Measurements from ENCODE around the gene KIAA1217.
"Not testable (repeated sequence)": the region's sequence is repeated elsewhere in the genome, so short reads cannot be mapped to it uniquely, and the experiment has no call there.

The KIAA1217 gene

GRCh38 chr10:24339387-24339786, 130.4 kb downstream of the KIAA1217 start:
- no peak for DNase-seq (ENCODE audit: low read depth in 1 of 2, low spot score in 1 of 2)

- DNase-seq (ENCODE audit: low read depth in 1 of 2, low spot score in 1 of 2) = no peak
Observed at GRCh38 chr10:24340446-24340845, 131.5 kb downstream of the KIAA1217 start.

GRCh38 chr10:24340883-24341282, 131.9 kb downstream of the KIAA1217 start:
- DNase-seq (ENCODE audit: low read depth in 1 of 2, low spot score in 1 of 2) = no peak

GRCh38 chr10:24341371-24341770, 132.4 kb downstream of the KIAA1217 start:
- DNase-seq (ENCODE audit: low read depth in 1 of 2, low spot score in 1 of 2) = no peak

- no peak for DNase-seq (ENCODE audit: low read depth in 1 of 2, low spot score in 1 of 2)
Observed at GRCh38 chr10:24341897-24342296, 133.0 kb downstream of the KIAA1217 start.

GRCh38 chr10:24343686-24344085, 134.7 kb downstream of the KIAA1217 start:
- no peak for DNase-seq (ENCODE audit: low read depth in 1 of 2, low spot score in 1 of 2)

GRCh38 chr10:24344279-24344678, 135.3 kb downstream of the KIAA1217 start:
- DNase-seq (ENCODE audit: low read depth in 1 of 2, low spot score in 1 of 2) = no peak

- no peak for DNase-seq (ENCODE audit: low read depth in 1 of 2, low spot score in 1 of 2)
Observed at GRCh38 chr10:24344695-24345463, 135.9 kb downstream of the KIAA1217 start.

GRCh38 chr10:24346877-24347519, 138.1 kb downstream of the KIAA1217 start:
- DNase-seq (ENCODE audit: low read depth in 1 of 2, low spot score in 1 of 2) = no peak

- no peak for DNase-seq (ENCODE audit: low read depth in 1 of 2, low spot score in 1 of 2)
Observed at GRCh38 chr10:24349379-24350001, 140.6 kb downstream of the KIAA1217 start.

- DNase-seq (ENCODE audit: low read depth in 1 of 2, low spot score in 1 of 2) = no peak
Observed at GRCh38 chr10:24350070-24350921, 141.4 kb downstream of the KIAA1217 start.

- DNase-seq (ENCODE audit: low read depth in 1 of 2, low spot score in 1 of 2) = not testable (repeated sequence)
Observed at GRCh38 chr10:24350922-24351225, 141.9 kb downstream of the KIAA1217 start.

GRCh38 chr10:24351961-24352360, 143.0 kb downstream of the KIAA1217 start:
- DNase-seq (ENCODE audit: low read depth in 1 of 2, low spot score in 1 of 2) = no peak

GRCh38 chr10:24352399-24352798, 143.5 kb downstream of the KIAA1217 start:
- no peak for DNase-seq (ENCODE audit: low read depth in 1 of 2, low spot score in 1 of 2)

GRCh38 chr10:24353319-24353718, 144.4 kb downstream of the KIAA1217 start:
- DNase-seq (ENCODE audit: low read depth in 1 of 2, low spot score in 1 of 2) = no peak

GRCh38 chr10:24355056-24355688, 146.2 kb downstream of the KIAA1217 start:
- DNase-seq (ENCODE audit: low read depth in 1 of 2, low spot score in 1 of 2) = no peak

GRCh38 chr10:24357344-24358004, 148.5 kb downstream of the KIAA1217 start:
- DNase-seq (ENCODE audit: low read depth in 1 of 2, low spot score in 1 of 2) = no peak

GRCh38 chr10:24358022-24358421, 149.1 kb downstream of the KIAA1217 start:
- no peak for DNase-seq (ENCODE audit: low read depth in 1 of 2, low spot score in 1 of 2)

GRCh38 chr10:24360282-24361127, 151.6 kb downstream of the KIAA1217 start:
- DNase-seq (ENCODE audit: low read depth in 1 of 2, low spot score in 1 of 2) = no peak

GRCh38 chr10:24363070-24363469, 154.1 kb downstream of the KIAA1217 start:
- no peak for DNase-seq (ENCODE audit: low read depth in 1 of 2, low spot score in 1 of 2)
